ENCODE results near the gene PSME1. TPM values are rescaled to one million over a fixed set of nuclear protein-coding genes. Genes with fewer than 3 reads are reported as not detected.

The PSME1 gene
- total and polyA plus RNA-seq, 2 of the 13 experiments (the other 11 are each of a cell fraction or from before 2014, with no cell fraction given), result 159 to 608 TPM

- TF ChIP-seq ATF7 (IDR thresholded peaks at IDR 0.05), result no peak
- 0 out of 2 replicates have a peak, but pooled peaks have one; percentile 60 for TF ChIP-seq ATF7 (CRISPR knock-in tag; IDR thresholded peaks at IDR 0.05)
- TF ChIP-seq, protein P1, sequence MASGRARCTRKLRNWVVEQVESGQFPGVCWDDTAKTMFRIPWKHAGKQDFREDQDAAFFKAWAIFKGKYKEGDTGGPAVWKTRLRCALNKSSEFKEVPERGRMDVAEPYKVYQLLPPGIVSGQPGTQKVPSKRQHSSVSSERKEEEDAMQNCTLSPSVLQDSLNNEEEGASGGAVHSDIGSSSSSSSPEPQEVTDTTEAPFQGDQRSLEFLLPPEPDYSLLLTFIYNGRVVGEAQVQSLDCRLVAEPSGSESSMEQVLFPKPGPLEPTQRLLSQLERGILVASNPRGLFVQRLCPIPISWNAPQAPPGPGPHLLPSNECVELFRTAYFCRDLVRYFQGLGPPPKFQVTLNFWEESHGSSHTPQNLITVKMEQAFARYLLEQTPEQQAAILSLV (CRISPR knock-in tag; IDR thresholded peaks at IDR 0.05; ENCODE audit: borderline replicate concordance), result peak; percentile 82; the same call in 1 of the 2 replicates
- TF ChIP-seq SRSF4 (IDR thresholded peaks at IDR 0.05; ENCODE audit: low read depth, low read length, poor library complexity, severe bottlenecking), result no peak
Observed at GRCh38 chr14:24155100-24155499, 19.1 kb downstream of the PSME1 start (continued).

DNA sequence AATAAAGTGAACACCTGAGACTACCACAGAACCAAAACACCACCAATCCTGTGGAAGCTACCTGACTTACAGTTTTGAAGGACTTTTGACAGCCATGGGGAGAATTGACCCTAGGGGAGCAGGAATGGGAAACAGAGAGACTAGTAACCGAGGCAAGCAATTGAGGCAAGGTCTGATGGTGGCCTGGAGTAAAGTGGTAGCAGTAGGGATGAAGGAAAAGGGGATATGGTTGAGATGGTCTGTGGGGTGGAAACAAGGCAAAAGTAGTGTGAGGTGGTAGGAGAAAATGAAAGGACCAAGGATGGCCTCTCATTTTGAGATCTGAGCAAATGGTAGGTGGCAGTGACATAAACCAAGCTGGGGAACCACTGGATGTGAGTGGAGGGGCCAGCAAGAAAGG, 20.8 kb downstream of the PSME1 start:
- CTCF ChIA-PET (ENCODE audit: low intra/inter-chr PET ratio, low total read pairs), result no interaction called here
- DNase-seq (ENCODE audit: low spot score) (no peak), ATAC-seq (no peak), FAIRE-seq (no peak)
- Histone ChIP-seq H3K4me3 (replicated peaks in 1 of 3; ENCODE audit: insufficient read depth in 1 of 3, low read depth in 2 of 3, low read length in 3 of 3) (no peak overlapping the region), H3K9me3 (ENCODE audit: low read length) (no peaks in the 10 kb centered on the region), H3K27ac (ENCODE audit: extremely low read length, insufficient read depth, low read length) (no peak overlapping the region), H3K27me3 (ENCODE audit: control insufficient read depth in 1 of 2, insufficient read depth in 2 of 2, low read length in 2 of 2) (no peaks in the 10 kb centered on the region; a peak in 1 of 5 replicates), H3K36me3 (replicated peaks in 1 of 2; ENCODE audit: control insufficient read depth in 1 of 2, insufficient read depth in 2 of 2, low read length in 2 of 2) (peaks cover 49 to 61% of the 10 kb centered on the region in 2 experiments), H3K9ac (ENCODE audit: insufficient read depth, low read depth, low read length) (no peak overlapping the region), H3K4me2 (ENCODE audit: low read depth, low read length) (no peak overlapping the region), H3K4me1 (ENCODE audit: insufficient read depth, low read length) (peaks cover 21% of the 10 kb centered on the region), H2AFZ (ENCODE audit: low read length) (no peak overlapping the region), H4K20me1 (ENCODE audit: insufficient read depth, low read length) (no peaks in the 10 kb centered on the region; the same call in 1 of the 2 replicates), H3K79me2 (ENCODE audit: insufficient read depth, low read length) (peaks cover 1% of the 10 kb centered on the region)
- no TSS peak for BruUV-seq (replicated peaks)
- in situ Hi-C loops (cut with HindIII; ENCODE audit: extremely low pct_ligation_motif_present, low pct_unique_long_range_greater_than_20kb), result no loop called here
- intact Hi-C loops (cut with micrococcal nuclease; ENCODE audit: unreplicated experiment), result no loop called here
- POLR2A ChIA-PET, result interaction anchor here (0.6 to 11.8 kb wide), 4 partner anchors 8 to 86 kb away, joined by 5 to 233 read pairs (median 108); partner anchors contain the start of genes DCAF11, EMC9, NRL and PSME1
- WGBS (ENCODE audit: low lambda C conversion rate), result 97% methylated on average over 1 of the region's 1 CpG
- TF ChIP-seq KDM2A (CRISPR knock-in tag; IDR thresholded peaks at IDR 0.05; ENCODE audit: borderline replicate concordance, low read depth) (no peak), SOX6 (IDR thresholded peaks at IDR 0.05) (peak; percentile 76; the same call in 1 of the 2 replicates), SOX6 (CRISPR knock-in tag; IDR thresholded peaks at IDR 0.05) (no peak), NFKB2 (CRISPR knock-in tag; IDR thresholded peaks at IDR 0.05; ENCODE audit: borderline replicate concordance) (no peak), ZSCAN31 (CRISPR knock-in tag; IDR thresholded peaks at IDR 0.05; ENCODE audit: low read depth) (no peak), ZNF597 (CRISPR knock-in tag; IDR thresholded peaks at IDR 0.05) (no peak), ZNF777 (CRISPR knock-in tag; IDR thresholded peaks at IDR 0.05) (no peak), NONO (IDR thresholded peaks at IDR 0.05) (0 out of 2 replicates have a peak, but pooled peaks have one; percentile 29), NONO (CRISPR knock-in tag; conservative IDR thresholded peaks at IDR 0.05) (no peak), SYNCRIP (IDR thresholded peaks at IDR 0.05; ENCODE audit: insufficient read depth, low read depth, low read length) (no peak), ZNF512B (CRISPR knock-in tag; IDR thresholded peaks at IDR 0.05; ENCODE audit: borderline replicate concordance) (no peak), POLR2AphosphoS5 (IDR thresholded peaks at IDR 0.05; ENCODE audit: low read depth, low read length) (0 out of 2 replicates have a peak, but pooled peaks have one; percentile 27), HNRNPK (IDR thresholded peaks at IDR 0.05; ENCODE audit: low read depth, low read length, poor library complexity, severe bottlenecking) (no peak)
- TF ChIP-seq, protein P2, sequence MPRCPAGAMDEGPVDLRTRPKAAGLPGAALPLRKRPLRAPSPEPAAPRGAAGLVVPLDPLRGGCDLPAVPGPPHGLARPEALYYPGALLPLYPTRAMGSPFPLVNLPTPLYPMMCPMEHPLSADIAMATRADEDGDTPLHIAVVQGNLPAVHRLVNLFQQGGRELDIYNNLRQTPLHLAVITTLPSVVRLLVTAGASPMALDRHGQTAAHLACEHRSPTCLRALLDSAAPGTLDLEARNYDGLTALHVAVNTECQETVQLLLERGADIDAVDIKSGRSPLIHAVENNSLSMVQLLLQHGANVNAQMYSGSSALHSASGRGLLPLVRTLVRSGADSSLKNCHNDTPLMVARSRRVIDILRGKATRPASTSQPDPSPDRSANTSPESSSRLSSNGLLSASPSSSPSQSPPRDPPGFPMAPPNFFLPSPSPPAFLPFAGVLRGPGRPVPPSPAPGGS (CRISPR knock-in tag; IDR thresholded peaks at IDR 0.05), result no peak

Measured in HepG2 (cell line).